CD14-positive monocyte (primary cell): ENCODE results near the gene NMBR. TPM values are rescaled to one million over a fixed set of nuclear protein-coding genes. Genes with fewer than 3 reads are reported as not detected.

ENCODE experiments used
- DNase-seq, 3 donors: peaks; one replicate each; pipeline ENCODE4 v3.0.0-alpha.2; 2011 to 2022
- H2AFZ ChIP-seq: 2 replicates; pipeline ENCODE4 v1.6.0; 2012; ENCODE audit warnings: mild to moderate bottlenecking, low read depth, low read length, inconsistent platforms; ENCODE audit not compliant: insufficient read depth, poor library complexity, severe bottlenecking
- H3K27ac ChIP-seq, 2 donors: 1 replicate in 1 of 2; 2 replicates in 1 of 2; pipeline ENCODE4 v1.5.1; 2012 to 2013; ENCODE audit warnings: low read length in 2 of 2, control low read depth in 1 of 2, inconsistent platforms in 1 of 2, low read depth in 1 of 2, mild to moderate bottlenecking in 1 of 2
- H3K27me3 ChIP-seq, 2 donors: one replicate each; pipeline versions ENCODE4 v1.6.0 to v1.6.1; 2011 to 2013; ENCODE audit warnings: low read length in 2 of 2; ENCODE audit not compliant: control insufficient read depth in 2 of 2, insufficient read depth in 2 of 2
- H3K36me3 ChIP-seq, 2 donors: replicated peaks in 1 of 2; 1 replicate in 1 of 2; 2 replicates in 1 of 2; pipeline versions ENCODE4 v1.5.1 to v1.6.1; 2012 to 2013; ENCODE audit warnings: low read length in 2 of 2, control low read depth in 1 of 2, inconsistent platforms in 1 of 2, mild to moderate bottlenecking in 1 of 2; ENCODE audit not compliant: insufficient read depth in 2 of 2, control insufficient read depth in 1 of 2
- H3K4me1 ChIP-seq, 2 donors: 1 replicate in 1 of 2; 2 replicates in 1 of 2; pipeline versions ENCODE4 v1.5.1 to v1.6.1; 2012 to 2013; ENCODE audit warnings: low read length in 2 of 2, control low read depth in 1 of 2, inconsistent platforms in 1 of 2, mild to moderate bottlenecking in 1 of 2, moderate library complexity in 1 of 2; ENCODE audit not compliant: insufficient read depth in 2 of 2, control insufficient read depth in 1 of 2
- H3K4me2 ChIP-seq: replicated peaks from 2 replicates; pipeline ENCODE3; 2012; ENCODE audit warnings: low read length, moderate library complexity, mild to moderate bottlenecking; ENCODE audit not compliant: poor library complexity, severe bottlenecking; ENCODE audit errors: extremely low read depth
- H3K4me3 ChIP-seq, 3 experiments: fragments of 200-600 bp in 1 of 3; sonication (generic) in 1 of 3; replicated peaks in 1 of 3; 1 replicate in 2 of 3; 2 replicates in 1 of 3; pipeline ENCODE4 v1.5.1; 2011 to 2013; ENCODE audit warnings: low read length in 3 of 3, mild to moderate bottlenecking in 3 of 3, control low read depth in 2 of 3, low read depth in 2 of 3, inconsistent platforms in 1 of 3, moderate library complexity in 1 of 3
- H3K79me2 ChIP-seq: 2 replicates; pipeline ENCODE4 v1.6.0; 2012; ENCODE audit warnings: mild to moderate bottlenecking, control low read depth, inconsistent platforms, low read length, moderate library complexity; ENCODE audit not compliant: insufficient read depth
- H3K9ac ChIP-seq: 2 replicates; pipeline ENCODE4 v1.6.0; 2017; ENCODE audit warnings: low read length, mild to moderate bottlenecking; ENCODE audit not compliant: insufficient read depth, poor library complexity, severe bottlenecking
- H3K9me3 ChIP-seq, 2 donors: replicated peaks in 1 of 2; 1 replicate in 1 of 2; 2 replicates in 1 of 2; pipeline versions ENCODE4 v1.5.1 to v1.6.1; 2012 to 2013; ENCODE audit warnings: low read length in 2 of 2, control low read depth in 1 of 2; ENCODE audit not compliant: control insufficient read depth in 1 of 2, insufficient read depth in 1 of 2
- H4K20me1 ChIP-seq: 2 replicates; pipeline ENCODE4 v1.6.0; 2012; ENCODE audit warnings: mild to moderate bottlenecking, low read length, control low read depth, moderate library complexity; ENCODE audit not compliant: insufficient read depth
- H3K27ac Mint-ChIP-seq, 7 donors: one replicate each; pipeline ENCODE4 v1.8.0; 2020; ENCODE audit warnings: mild to moderate bottlenecking in 7 of 7, mixed read lengths in 7 of 7, moderate library complexity in 6 of 7, inconsistent platforms in 2 of 7
- H3K27me3 Mint-ChIP-seq, 3 donors: one replicate each; pipeline ENCODE4 v1.8.0; 2021 to 2022; ENCODE audit warnings: low read depth in 3 of 3, mild to moderate bottlenecking in 3 of 3, mixed read lengths in 3 of 3, moderate library complexity in 3 of 3, inconsistent platforms in 1 of 3
- H3K36me3 Mint-ChIP-seq, 2 donors: one replicate each; pipeline ENCODE4 v1.8.0; 2020; ENCODE audit warnings: mixed read lengths in 2 of 2, inconsistent platforms in 1 of 2, mild to moderate bottlenecking in 1 of 2
- H3K4me1 Mint-ChIP-seq: one replicate; pipeline ENCODE4 v1.8.0; 2020; ENCODE audit warnings: mild to moderate bottlenecking, mixed read lengths
- H3K4me3 Mint-ChIP-seq, 2 donors: one replicate each; pipeline ENCODE4 v1.8.0; 2020; ENCODE audit warnings: mild to moderate bottlenecking in 2 of 2, mixed read lengths in 2 of 2, moderate library complexity in 1 of 2
- H3K9me3 Mint-ChIP-seq, 7 donors: one replicate each; pipeline ENCODE4 v1.8.0; 2020 to 2022; ENCODE audit warnings: mixed read lengths in 7 of 7, mild to moderate bottlenecking in 6 of 7, moderate library complexity in 6 of 7, inconsistent platforms in 2 of 7
- CTCF ChIP-seq: fragments of 200-600 bp; IDR thresholded peaks from one replicate; pipeline ENCODE4 v1.8.0; 2022; ENCODE audit warnings: antibody characterized with exemption, mild to moderate bottlenecking
- WGBS: methylation state at CpG from one replicate; pipeline ENCODE4 v1.1.5; 2013; ENCODE audit warnings: missing lambda C conversion rate; ENCODE audit not compliant: insufficient coverage; 5-methylcytosine and 5-hydroxymethylcytosine counted together
- intact Hi-C, 2 donors: fragments of 100-400 bp; cut with micrococcal nuclease; formaldehyde crosslinking; loops; one replicate each; pipeline versions ENCODE4 v1.15.0 to v1.15.1; 2023
- polyA plus RNA-seq, 3 donors: library from polyadenylated mRNA; depleted of rRNA in 1 of 3; unstranded in 2 of 3; stranded (reverse) in 1 of 3; fragments of 300-500 nt in 2 of 3; fragments of >200 nt in 1 of 3; fragmentation: Illumina TruSeq in 2 of 3; gene quantifications; 1 replicate in 2 of 3; 2 replicates in 1 of 3; pipeline ENCODE4 v1.2.3, GENCODE V29; 2012 to 2021

Gene NMBR
- polyA plus RNA-seq, 3 donors, result not detected

GRCh38 chr6:142047934-142048592 lies 98.9 kb downstream of the NMBR start:
- Histone ChIP-seq H2AFZ (no peak overlapping the region), H3K27ac (no peak overlapping the region), H3K4me3 (no peak overlapping the region), H3K4me2 (no peak overlapping the region), H3K9me3 (peaks cover 5 to 9% of the 10 kb centered on the region in 2 donors), H4K20me1 (no peaks in the 10 kb centered on the region), H3K27me3 (no peaks in the 10 kb centered on the region), H3K36me3 (no peaks in the 10 kb centered on the region), H3K9ac (no peak overlapping the region), H3K79me2 (no peaks in the 10 kb centered on the region), H3K4me1 (no peaks in the 10 kb centered on the region)
- no peaks in the 10 kb centered on the region for H3K4me1 Mint-ChIP-seq
- 96% methylated on average over 11 of the region's 12 CpGs for WGBS
- no peak overlapping the region for H3K4me3 Mint-ChIP-seq
- DNase-seq, result no peak
- peaks cover 0 to 2% (median 1%) of the 10 kb centered on the region in 3 donors for H3K27me3 Mint-ChIP-seq
- no peaks in the 10 kb centered on the region for H3K36me3 Mint-ChIP-seq
- peaks cover 0 to 13% (median 5%) of the 10 kb centered on the region in 7 donors for H3K9me3 Mint-ChIP-seq
- no peak overlapping the region for H3K27ac Mint-ChIP-seq
- no peak for TF ChIP-seq CTCF
- intact Hi-C loops, result no loop called here

- intact Hi-C loops, result no loop called here
Observed at GRCh38 chr6:142045380-142046278, 101.3 kb downstream of the NMBR start.

More at GRCh38 chr6:142045380-142046278, 101.3 kb downstream of the NMBR start:
- Histone ChIP-seq H3K9me3 (peaks cover 5 to 9% of the 10 kb centered on the region in 2 donors), H3K27me3 (no peaks in the 10 kb centered on the region), H3K79me2 (no peaks in the 10 kb centered on the region), H3K4me1 (no peaks in the 10 kb centered on the region), H3K4me3 (no peak overlapping the region), H3K9ac (no peak overlapping the region), H3K27ac (no peak overlapping the region), H3K4me2 (no peak overlapping the region), H3K36me3 (no peaks in the 10 kb centered on the region), H4K20me1 (no peaks in the 10 kb centered on the region), H2AFZ (no peak overlapping the region)
- Mint-ChIP-seq H3K36me3 (no peaks in the 10 kb centered on the region), H3K9me3 (peaks cover 0 to 13% (median 3%) of the 10 kb centered on the region in 7 donors), H3K27ac (no peak overlapping the region), H3K4me3 (no peak overlapping the region), H3K27me3 (peaks cover 0 to 2% (median 1%) of the 10 kb centered on the region in 3 donors), H3K4me1 (no peaks in the 10 kb centered on the region)
- no peak for DNase-seq
- 100% methylated on average over 1 of the region's 6 CpGs for WGBS
- TF ChIP-seq CTCF, result no peak
